Smooth muscle cell (in vitro differentiated cells): Measurements from ENCODE around the gene RIPOR3. TPM values are rescaled to one million over a fixed set of nuclear protein-coding genes. Genes with fewer than 3 reads are reported as not detected.

ENCODE experiments used
- DNase-seq: peaks from one replicate; lab custom pipeline; 2025; ENCODE audit not compliant: unreplicated experiment; lab: John Stamatoyannopoulos, UW
- H2AFZ ChIP-seq: fragments of 200-600 bp; sonication (generic); 2 replicates; pipeline ENCODE4 v1.6.0; 2016; ENCODE audit warnings: antibody characterized with exemption, low read depth, mild to moderate bottlenecking
- H3F3A ChIP-seq: fragments of 200-600 bp; sonication (generic); 2 replicates; pipeline ENCODE4 v1.6.0; 2017; ENCODE audit warnings: antibody characterized with exemption, low read depth
- H3K27ac ChIP-seq: fragments of 200-600 bp; sonication (generic); 2 replicates; pipeline ENCODE4 v1.5.1; 2016; ENCODE audit warnings: low read depth, mild to moderate bottlenecking
- H3K27me3 ChIP-seq: fragments of 200-600 bp; sonication (generic); 2 replicates; pipeline ENCODE4 v1.6.1; 2016; ENCODE audit warnings: low read depth, mild to moderate bottlenecking
- H3K36me3 ChIP-seq: fragments of 200-600 bp; sonication (generic); 2 replicates; pipeline ENCODE4 v1.5.1; 2016; ENCODE audit warnings: low read depth
- H3K4me1 ChIP-seq: fragments of 200-600 bp; sonication (generic); 2 replicates; pipeline ENCODE4 v1.5.1; 2016; ENCODE audit warnings: low read depth
- H3K4me2 ChIP-seq: fragments of 200-600 bp; sonication (generic); 2 replicates; pipeline ENCODE4 v1.6.0; 2016; ENCODE audit warnings: mild to moderate bottlenecking
- H3K4me3 ChIP-seq: fragments of 200-600 bp; sonication (generic); 2 replicates; pipeline ENCODE4 v1.5.1; 2016; ENCODE audit warnings: mild to moderate bottlenecking
- H3K79me2 ChIP-seq: fragments of 200-600 bp; sonication (generic); 2 replicates; pipeline ENCODE4 v1.6.0; 2016; ENCODE audit warnings: low read depth, mild to moderate bottlenecking
- H3K9ac ChIP-seq: fragments of 200-600 bp; sonication (generic); 2 replicates; pipeline ENCODE4 v1.6.0; 2016; ENCODE audit warnings: low read depth
- H3K9me3 ChIP-seq: fragments of 200-600 bp; sonication (generic); replicated peaks from 2 replicates; pipeline ENCODE4 v1.5.1; 2016; ENCODE audit warnings: low read depth
- H4K20me1 ChIP-seq: fragments of 200-600 bp; sonication (generic); 2 replicates; pipeline ENCODE4 v1.6.0; 2016; ENCODE audit warnings: low read depth
- WGBS: methylation state at CpG from one replicate; pipeline ENCODE4 v1.1.7; 2016; ENCODE audit warnings: low lambda C conversion rate; 5-methylcytosine and 5-hydroxymethylcytosine counted together
- polyA plus RNA-seq: library from polyadenylated mRNA; unstranded; fragments of >200 nt; fragmentation: Nextera tagmentation; extraction: Ambion mirVana; gene quantifications from 2 replicates; pipeline ENCODE4 v1.2.1, GENCODE V29; 2016
- total RNA-seq: library from RNA; depleted of rRNA; stranded (reverse); fragments of >200 nt; gene quantifications from 2 replicates; pipeline ENCODE4 v1.2.3, GENCODE V29; 2014
- TF ChIP-seq, protein P1 (sequence below): fragments of 200-600 bp; sonication (generic); IDR thresholded peaks from 2 replicates; pipeline ENCODE4 v1.5.1; 2017; ENCODE audit warnings: borderline replicate concordance, mild to moderate bottlenecking, antibody characterized with exemption; ENCODE audit not compliant: insufficient read depth, poor library complexity, severe bottlenecking

Gene RIPOR3
- total and polyA plus RNA-seq, 2 experiments from 2014 or later, result 0.18 to 1.2 TPM

DNA sequence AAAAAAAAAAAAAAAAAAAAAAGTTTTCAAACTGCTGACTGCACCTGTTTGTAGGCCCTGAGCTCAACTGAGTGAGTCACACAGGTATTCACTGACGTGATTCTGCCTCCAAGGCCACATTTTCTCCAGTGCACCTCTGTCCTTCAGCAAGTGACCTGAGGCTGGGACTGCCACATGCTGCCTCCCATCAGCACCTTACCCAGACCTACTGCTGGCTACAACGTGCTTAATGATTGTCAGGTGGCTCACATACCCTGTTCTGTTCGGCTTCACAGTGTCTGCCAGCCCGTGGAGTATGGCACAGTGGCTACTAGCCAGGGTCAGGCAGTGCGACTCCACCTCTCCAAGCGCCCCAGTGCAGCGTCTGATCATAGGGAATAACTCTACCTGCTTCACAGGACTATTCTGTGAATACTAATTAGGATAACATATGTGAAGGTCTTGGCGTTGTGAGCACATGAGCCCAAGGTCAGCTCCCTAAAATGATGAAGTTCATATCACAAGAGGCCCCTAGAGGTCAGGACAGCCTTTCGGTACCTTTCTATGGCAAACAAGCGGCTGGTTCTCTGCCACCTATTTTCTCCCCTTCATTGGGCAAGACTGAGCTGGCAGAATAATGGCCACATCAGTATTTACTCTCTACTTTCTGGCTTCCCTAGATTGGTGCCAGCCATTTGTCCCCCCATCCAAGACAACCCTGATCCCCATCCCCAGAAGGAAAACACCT is 28.1 kb downstream of the RIPOR3 start:
- no peaks in the 10 kb centered on the region for H4K20me1 ChIP-seq
- H3K9ac ChIP-seq, result no peak overlapping the region
- WGBS, result 80% methylated on average over 10 of the region's 10 CpGs
- DNase-seq, result no peak
- H2AFZ ChIP-seq, result no peak overlapping the region
- H3K4me3 ChIP-seq, result no peak overlapping the region
- TF ChIP-seq, protein P1, sequence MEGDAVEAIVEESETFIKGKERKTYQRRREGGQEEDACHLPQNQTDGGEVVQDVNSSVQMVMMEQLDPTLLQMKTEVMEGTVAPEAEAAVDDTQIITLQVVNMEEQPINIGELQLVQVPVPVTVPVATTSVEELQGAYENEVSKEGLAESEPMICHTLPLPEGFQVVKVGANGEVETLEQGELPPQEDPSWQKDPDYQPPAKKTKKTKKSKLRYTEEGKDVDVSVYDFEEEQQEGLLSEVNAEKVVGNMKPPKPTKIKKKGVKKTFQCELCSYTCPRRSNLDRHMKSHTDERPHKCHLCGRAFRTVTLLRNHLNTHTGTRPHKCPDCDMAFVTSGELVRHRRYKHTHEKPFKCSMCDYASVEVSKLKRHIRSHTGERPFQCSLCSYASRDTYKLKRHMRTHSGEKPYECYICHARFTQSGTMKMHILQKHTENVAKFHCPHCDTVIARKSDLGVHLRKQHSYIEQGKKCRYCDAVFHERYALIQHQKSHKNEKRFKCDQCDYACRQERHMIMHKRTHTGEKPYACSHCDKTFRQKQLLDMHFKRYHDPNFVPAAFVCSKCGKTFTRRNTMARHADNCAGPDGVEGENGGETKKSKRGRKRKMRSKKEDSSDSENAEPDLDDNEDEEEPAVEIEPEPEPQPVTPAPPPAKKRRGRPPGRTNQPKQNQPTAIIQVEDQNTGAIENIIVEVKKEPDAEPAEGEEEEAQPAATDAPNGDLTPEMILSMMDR, result peak; percentile 5
- no peaks in the 10 kb centered on the region for H3F3A ChIP-seq
- no peak overlapping the region for H3K4me2 ChIP-seq
- H3K27me3 ChIP-seq, result no peaks in the 10 kb centered on the region
- H3K4me1 ChIP-seq, result no peaks in the 10 kb centered on the region
- H3K79me2 ChIP-seq, result no peaks in the 10 kb centered on the region
- no peak overlapping the region for H3K27ac ChIP-seq
- no peaks in the 10 kb centered on the region for H3K36me3 ChIP-seq
- no peaks in the 10 kb centered on the region for H3K9me3 ChIP-seq

DNA sequence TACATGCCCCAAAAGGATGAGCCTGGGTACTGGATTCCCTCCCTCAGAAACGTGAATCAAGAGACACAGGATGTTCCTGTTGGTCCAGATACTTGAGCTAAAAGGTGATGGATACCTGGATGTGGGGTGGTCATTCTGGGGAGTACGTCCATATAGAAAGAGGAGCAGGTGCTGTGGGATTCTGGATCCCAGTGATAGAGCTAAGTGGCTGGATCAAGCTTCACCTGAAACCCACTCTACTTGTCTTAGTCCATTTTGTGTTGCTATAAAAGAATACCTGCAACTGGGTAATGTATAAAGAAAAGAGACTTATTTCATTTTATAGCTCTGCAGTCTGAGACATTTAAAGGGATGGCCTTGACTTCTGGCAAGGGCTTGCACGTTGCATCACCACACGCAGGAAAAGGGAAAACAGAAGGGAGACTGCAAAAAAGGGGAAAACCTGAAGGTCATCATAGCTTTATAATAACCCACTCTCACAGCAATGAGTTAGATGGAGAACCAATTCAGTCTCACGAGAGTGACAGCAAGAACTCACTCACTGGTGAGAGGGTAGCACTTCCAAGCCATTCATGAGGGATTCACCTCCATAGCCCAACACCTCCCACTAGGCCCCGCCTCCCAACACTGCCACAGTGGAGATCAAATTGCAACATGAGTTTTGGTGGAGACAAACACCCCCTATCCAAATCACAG is 31.2 kb downstream of the RIPOR3 start:
- H3K4me1 ChIP-seq, result peaks cover 7% of the 10 kb centered on the region
- H3K79me2 ChIP-seq, result no peaks in the 10 kb centered on the region
- no peak overlapping the region for H3K4me2 ChIP-seq
- no peaks in the 10 kb centered on the region for H3K36me3 ChIP-seq
- no peak for DNase-seq
- no peak overlapping the region for H2AFZ ChIP-seq
- WGBS, result 89% methylated on average over 6 of the region's 6 CpGs
- H3K9me3 ChIP-seq, result no peaks in the 10 kb centered on the region
- TF ChIP-seq, protein P1, result no peak
- H3K27ac ChIP-seq, result no peak overlapping the region
- H3K27me3 ChIP-seq, result no peaks in the 10 kb centered on the region
- H3K4me3 ChIP-seq, result no peak overlapping the region
- peaks cover 10% of the 10 kb centered on the region for H3F3A ChIP-seq
- no peaks in the 10 kb centered on the region for H4K20me1 ChIP-seq
- H3K9ac ChIP-seq, result no peak overlapping the region

DNA sequence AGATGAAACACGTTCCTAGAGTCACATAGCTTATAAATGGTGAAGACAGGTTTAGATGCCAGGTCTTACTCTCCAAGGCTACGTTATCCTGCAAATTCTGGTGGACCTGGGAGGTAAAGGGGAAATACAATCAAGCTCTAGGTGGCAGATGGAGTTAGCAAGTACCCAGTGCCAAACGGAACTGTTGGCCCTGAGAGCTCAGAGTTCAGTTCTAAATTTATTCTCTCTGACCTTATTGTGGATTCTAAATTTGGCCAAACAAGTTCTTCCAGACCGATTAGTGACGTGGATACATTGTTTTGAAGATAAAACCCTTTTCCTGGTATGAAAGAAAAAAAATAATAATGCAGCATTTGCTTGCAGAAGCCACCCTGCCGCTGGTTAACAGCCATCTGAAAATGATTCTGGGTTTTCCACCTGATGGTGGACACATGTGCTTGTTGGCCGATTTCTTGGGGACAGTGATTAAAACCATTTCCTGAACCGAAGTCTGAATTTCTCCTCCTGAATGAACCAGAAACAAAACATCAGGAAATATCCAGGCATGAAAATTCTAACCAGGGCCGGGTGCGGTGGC is 32.5 kb downstream of the RIPOR3 start:
- Histone ChIP-seq H3K79me2 (no peaks in the 10 kb centered on the region), H3K27ac (no peak overlapping the region), H3K27me3 (no peaks in the 10 kb centered on the region), H3K9me3 (no peaks in the 10 kb centered on the region), H3F3A (peaks cover 10% of the 10 kb centered on the region), H3K4me1 (peaks cover 14% of the 10 kb centered on the region), H3K36me3 (no peaks in the 10 kb centered on the region), H4K20me1 (no peaks in the 10 kb centered on the region), H3K4me3 (no peak overlapping the region), H3K4me2 (no peak overlapping the region), H2AFZ (no peak overlapping the region), H3K9ac (no peak overlapping the region)
- TF ChIP-seq, protein P1, result no peak
- WGBS, result 88% methylated on average over 10 of the region's 10 CpGs
- DNase-seq, result no peak
